Globus pallidus (tissue), 1 donor: ENCODE results near the gene MYO5A.
"Not testable (repeated sequence)": the region's sequence is repeated elsewhere in the genome, so short reads cannot be mapped to it uniquely, and the experiment has no call there.

Experiments
- DNase-seq: peaks from one replicate; pipeline ENCODE4 v3.0.0-alpha.2; 2015; ENCODE audit warnings: low spot score

The MYO5A gene

DNA sequence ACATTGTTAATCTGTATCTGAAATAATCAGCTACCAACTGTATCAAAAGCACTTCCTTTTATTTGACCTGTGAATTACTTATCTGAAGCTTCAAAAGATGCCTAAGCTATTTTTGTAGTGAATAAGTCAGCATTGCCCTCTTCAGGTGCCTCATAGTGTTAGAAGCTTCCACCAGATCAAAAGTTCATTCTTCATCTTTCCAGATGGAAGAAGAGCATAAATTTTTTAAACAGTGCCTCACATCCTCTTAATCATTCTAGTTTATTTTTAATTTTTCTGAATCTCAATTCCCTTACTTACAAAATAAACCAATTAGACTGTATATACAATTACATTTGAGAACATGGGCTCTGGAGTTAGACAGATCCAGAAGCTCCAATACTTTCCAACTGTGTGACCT, 65.0 kb downstream of the MYO5A start:
- DNase-seq: no peak

GRCh38 chr15:52462806-52463360, 65.8 kb downstream of the MYO5A start:
- no peak for DNase-seq

DNA sequence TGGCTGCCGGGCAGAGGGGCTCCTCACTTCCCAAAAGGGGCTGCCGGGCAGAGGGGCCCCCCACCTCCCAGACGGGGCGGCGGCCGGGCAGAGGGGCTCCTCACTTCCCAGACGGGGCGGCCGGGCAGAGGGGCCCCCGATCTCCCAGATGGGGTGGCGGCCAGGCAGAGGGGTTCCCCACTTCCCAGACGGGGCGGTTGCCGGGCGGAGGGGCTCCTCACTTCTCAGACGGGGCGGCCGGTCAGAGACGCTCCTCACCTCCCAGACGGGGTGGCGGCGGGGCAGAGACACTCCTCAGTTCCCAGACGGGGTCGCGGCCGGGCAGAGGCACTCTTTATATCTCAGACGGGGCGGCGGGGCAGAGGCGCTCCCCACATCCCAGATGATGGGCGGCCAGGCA, 69.0 kb downstream of the MYO5A start:
- not testable (repeated sequence) for DNase-seq

DNA sequence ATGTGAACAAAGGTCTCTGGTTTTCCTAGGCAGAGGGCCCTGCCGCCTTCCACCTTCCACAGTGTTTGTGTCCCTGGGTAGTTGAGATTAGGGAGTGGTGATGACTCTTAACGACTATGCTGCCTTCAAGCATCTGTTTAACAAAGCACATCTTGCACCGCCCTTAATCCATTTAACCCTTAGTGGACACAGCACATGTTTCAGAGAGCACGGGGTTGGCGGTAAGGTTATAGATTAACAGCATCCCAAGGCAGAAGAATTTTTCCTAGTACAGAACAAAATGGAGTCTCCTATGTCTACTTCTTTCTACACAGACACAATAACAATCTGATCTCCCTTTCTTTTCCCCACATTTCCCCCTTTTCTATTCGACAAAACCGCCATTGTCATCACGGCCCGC, 69.4 kb downstream of the MYO5A start:
- not testable (repeated sequence) for DNase-seq

- DNase-seq: no peak
Measured at GRCh38 chr15:52448011-52448890, 80.4 kb downstream of the MYO5A start.

DNA sequence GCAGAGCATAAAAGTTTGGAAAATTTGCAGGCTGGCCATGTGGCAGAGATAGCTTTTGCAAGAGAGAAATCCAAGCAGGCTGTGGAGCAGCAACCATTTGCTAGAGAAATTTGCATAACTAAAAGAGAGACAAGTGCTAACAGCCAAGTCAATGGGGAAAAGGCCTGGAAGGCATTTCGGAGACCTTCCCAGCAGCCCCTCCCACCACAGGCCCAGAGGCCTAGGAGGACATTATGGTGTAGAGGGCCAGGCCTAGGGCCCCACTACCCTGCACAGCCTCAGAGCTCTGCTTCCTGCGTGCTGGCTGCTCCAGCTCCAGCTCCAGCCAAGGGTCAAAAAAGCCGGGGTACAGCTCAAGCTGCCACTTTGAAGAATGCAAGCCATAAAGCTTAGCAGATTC, 82.7 kb downstream of the MYO5A start:
- DNase-seq: no peak

GRCh38 chr15:52445553-52445952, 83.1 kb downstream of the MYO5A start:
- no peak for DNase-seq

DNA sequence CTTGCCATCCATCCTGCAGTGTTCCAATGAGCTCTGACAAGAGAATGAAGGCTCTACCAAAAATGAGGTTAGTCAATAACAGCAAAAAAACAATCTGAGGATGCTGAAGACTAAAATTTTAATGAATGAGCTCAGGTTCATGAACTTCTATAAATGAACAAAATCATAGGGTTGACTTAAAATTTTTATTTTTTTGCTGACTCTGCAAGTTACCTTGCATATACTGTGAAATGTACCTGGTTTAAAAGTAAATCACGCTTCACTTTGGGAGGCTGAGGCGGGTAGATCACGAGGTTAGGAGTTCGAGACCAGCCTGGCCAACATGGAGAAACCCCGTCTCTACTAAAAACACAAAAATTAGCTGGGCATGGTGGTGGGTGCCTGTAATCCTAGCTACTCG, 85.5 kb downstream of the MYO5A start:
- not testable (repeated sequence) for DNase-seq

DNA sequence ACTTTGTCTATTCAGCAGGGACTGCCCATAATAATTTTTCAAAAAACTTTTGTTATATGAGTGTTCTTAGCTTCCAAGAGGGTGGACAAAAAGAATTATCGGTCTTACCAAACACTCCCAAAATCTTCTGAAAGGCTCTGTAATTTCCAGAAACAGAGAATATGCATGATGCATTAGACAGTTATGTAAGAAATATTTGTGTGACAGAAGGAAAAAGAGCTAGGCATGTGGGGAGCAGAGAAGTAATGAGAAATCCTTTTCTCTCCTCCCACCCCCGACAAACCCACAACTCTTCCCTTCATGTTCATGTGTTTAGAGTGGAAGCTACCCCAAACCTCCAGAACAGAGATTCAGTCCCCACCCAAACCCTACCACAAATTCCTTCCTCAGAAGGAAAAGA, 86.8 kb downstream of the MYO5A start:
- no peak for DNase-seq

- no peak for DNase-seq
Measured at GRCh38 chr15:52440946-52441345, 87.7 kb downstream of the MYO5A start.

DNA sequence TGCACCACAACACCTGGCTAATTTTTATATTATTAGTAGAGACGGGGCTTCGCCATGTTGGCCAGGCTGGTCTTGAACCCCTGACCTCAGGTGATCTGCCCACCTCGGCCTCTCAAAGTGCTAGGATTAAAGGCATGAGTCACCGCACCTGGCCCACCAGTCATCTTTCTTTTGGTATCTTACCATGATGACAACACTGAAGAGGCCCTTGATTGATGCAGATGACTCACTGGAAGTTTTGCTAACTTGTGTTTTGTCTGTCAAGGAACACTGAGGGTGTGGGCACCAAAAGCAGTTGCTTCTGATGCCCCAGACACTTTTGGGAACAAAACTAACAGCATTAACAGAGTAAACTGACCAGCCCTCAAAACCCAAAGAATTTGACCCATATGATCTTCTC, 88.3 kb downstream of the MYO5A start:
- DNase-seq: no peak

GRCh38 chr15:52439470-52439869, 89.2 kb downstream of the MYO5A start:
- DNase-seq: no peak

DNA sequence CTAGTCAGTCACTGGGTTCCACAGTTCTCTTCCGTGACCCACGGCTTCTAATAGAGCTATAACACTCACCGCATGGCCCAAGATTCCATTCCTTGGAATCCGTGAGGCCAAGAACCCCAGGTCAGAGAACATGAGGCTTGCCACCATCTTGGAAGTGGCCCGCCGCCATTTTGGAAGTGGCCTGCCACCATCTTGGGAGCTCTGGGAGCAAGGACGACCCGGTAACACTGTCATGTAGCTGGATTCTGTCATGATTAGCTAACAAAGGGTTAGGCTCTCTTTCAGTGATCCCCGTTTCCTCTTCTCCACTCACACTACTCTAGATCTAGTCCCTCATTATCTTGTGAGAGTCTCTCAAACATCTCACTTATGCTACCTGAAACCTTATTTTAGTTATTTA, 89.6 kb downstream of the MYO5A start:
- not testable (repeated sequence) for DNase-seq

GRCh38 chr15:52438047-52438446, 90.6 kb downstream of the MYO5A start:
- DNase-seq: no peak

DNA sequence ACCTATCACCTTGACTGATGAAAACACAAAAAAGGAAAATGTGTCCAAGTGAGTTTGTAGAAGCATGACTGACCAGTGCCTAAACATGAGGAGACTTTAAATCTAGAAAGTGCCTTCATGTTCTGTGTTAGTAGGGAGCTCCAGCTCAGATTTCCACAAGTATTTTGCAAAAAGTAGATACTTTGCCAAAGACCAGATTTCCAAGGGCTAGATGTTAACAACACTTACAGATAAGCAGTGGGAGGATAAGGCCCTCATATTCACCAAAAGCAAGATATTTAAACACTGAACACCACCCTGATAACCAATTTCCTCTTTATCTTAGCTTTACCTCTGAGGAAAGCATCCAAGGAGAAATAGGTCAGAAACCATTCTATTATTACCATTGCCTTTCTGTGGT, 91.0 kb downstream of the MYO5A start:
- DNase-seq: no peak

DNA sequence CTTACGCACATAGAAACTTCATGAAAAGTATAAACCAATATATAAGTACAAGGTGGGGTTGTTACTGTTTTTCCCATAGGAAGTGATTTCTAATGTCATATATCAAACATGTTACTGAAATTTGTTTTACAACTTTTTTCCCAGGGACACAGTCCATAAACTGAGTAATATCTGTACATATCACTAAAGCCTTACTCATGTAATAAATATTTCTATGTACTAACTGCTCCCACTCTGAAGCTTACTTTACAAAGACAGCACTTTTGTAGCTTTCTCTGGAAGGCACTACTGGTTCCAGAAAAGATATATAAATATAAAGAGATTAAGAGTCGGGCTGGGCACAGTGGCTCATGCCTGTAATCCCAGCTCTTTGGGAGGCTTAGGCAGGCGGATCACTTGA, 91.7 kb downstream of the MYO5A start:
- no peak for DNase-seq

GRCh38 chr15:52434885-52435284, 93.8 kb downstream of the MYO5A start:
- no peak for DNase-seq

GRCh38 chr15:52428297-52428696, 100.4 kb downstream of the MYO5A start:
- DNase-seq: no peak

- DNase-seq: no peak
Measured at GRCh38 chr15:52427804-52428203, 100.9 kb downstream of the MYO5A start.

DNA sequence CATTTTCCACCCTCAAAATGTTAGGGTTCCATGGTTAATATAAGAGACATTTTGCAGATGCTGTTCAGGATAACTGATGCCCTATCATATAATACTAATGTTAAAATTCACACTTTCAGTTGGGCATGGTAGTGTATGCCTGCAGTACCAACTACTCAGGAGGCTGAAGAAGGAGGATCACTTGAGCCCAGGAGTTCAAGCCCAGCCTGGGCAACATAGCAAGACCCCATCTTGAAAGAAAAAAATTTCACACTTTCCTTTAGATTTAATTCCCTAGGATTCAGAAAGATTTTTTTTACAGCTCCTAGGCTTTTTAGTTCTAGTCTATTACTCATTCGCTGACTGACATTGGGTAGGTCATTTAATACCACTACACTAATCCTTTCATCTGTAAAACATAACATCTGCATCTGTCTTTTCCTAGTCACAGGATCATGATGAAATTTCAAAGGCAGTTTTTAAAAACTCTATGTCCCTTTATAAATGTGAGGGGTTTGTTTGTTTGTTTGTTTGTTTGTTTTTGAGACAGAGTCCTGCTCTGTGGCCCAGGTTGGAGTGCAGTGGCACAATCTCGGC, 103.7 kb downstream of the MYO5A start:
- DNase-seq: no peak

- DNase-seq: no peak
Measured at GRCh38 chr15:52423852-52424251, 104.8 kb downstream of the MYO5A start.

- DNase-seq: no peak
Measured at GRCh38 chr15:52422001-52422400, 106.7 kb downstream of the MYO5A start.

GRCh38 chr15:52421029-52421428, 107.7 kb downstream of the MYO5A start:
- DNase-seq: no peak
